ENCODE results near the gene IFT57. TPM values are rescaled to one million over a fixed set of nuclear protein-coding genes. Genes with fewer than 3 reads are reported as not detected.

Gene IFT57
- total RNA-seq, 1 donor from 2014 or later, result 17.6 TPM

DNA sequence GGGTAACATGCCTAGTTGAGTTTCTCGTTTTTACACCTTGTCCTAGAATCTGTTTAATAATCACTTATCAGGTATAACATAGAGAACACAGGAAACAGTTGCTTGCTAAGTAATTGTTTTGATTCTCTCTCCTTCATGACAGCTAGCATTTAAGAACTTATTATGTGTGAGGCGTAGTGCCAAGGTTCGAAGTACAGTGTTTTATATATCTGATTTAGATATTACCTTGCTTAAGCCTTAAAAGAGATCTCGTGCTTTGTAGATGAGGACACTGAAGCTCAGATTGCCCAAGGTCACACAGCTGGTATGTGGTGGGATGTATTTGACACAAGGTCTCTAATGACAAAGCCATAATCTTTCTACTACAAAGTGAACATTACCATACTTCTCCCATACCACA lies 29.0 kb upstream of the IFT57 start:
- Histone ChIP-seq H3K27me3 (ENCODE audit: control insufficient read depth, insufficient read depth, low read length) (no peaks in the 10 kb centered on the region), H3K4me3 (ENCODE audit: low read depth, low read length) (no peak overlapping the region), H3K36me3 (ENCODE audit: control insufficient read depth, insufficient read depth, low read length) (no peaks in the 10 kb centered on the region)
- TF ChIP-seq, protein P1, sequence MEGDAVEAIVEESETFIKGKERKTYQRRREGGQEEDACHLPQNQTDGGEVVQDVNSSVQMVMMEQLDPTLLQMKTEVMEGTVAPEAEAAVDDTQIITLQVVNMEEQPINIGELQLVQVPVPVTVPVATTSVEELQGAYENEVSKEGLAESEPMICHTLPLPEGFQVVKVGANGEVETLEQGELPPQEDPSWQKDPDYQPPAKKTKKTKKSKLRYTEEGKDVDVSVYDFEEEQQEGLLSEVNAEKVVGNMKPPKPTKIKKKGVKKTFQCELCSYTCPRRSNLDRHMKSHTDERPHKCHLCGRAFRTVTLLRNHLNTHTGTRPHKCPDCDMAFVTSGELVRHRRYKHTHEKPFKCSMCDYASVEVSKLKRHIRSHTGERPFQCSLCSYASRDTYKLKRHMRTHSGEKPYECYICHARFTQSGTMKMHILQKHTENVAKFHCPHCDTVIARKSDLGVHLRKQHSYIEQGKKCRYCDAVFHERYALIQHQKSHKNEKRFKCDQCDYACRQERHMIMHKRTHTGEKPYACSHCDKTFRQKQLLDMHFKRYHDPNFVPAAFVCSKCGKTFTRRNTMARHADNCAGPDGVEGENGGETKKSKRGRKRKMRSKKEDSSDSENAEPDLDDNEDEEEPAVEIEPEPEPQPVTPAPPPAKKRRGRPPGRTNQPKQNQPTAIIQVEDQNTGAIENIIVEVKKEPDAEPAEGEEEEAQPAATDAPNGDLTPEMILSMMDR (IDR thresholded peaks at IDR 0.05; ENCODE audit: insufficient read depth, low read length, severe bottlenecking), result no peak
- FAIRE-seq (no peak), DNase-seq (ENCODE audit: low read depth) (no peak)

- no peak for FAIRE-seq
- no peaks in the 10 kb centered on the region for H3K36me3 ChIP-seq (ENCODE audit: control insufficient read depth, insufficient read depth, low read length)
- TF ChIP-seq, protein P1 (IDR thresholded peaks at IDR 0.05; ENCODE audit: insufficient read depth, low read length, severe bottlenecking), result no peak
- H3K27me3 ChIP-seq (ENCODE audit: control insufficient read depth, insufficient read depth, low read length), result no peaks in the 10 kb centered on the region
- no peak for DNase-seq (ENCODE audit: low read depth)
- H3K4me3 ChIP-seq (ENCODE audit: low read depth, low read length), result no peak overlapping the region
Measured at GRCh38 chr3:108250626-108251025, 28.4 kb upstream of the IFT57 start.

- DNase-seq (ENCODE audit: low read depth), result no peak
- no peak for FAIRE-seq
- TF ChIP-seq, protein P1 (IDR thresholded peaks at IDR 0.05; ENCODE audit: insufficient read depth, low read length, severe bottlenecking), result no peak
- Histone ChIP-seq H3K36me3 (ENCODE audit: control insufficient read depth, insufficient read depth, low read length) (no peaks in the 10 kb centered on the region), H3K4me3 (ENCODE audit: low read depth, low read length) (no peak overlapping the region), H3K27me3 (ENCODE audit: control insufficient read depth, insufficient read depth, low read length) (no peaks in the 10 kb centered on the region)
Measured at GRCh38 chr3:108243243-108243642, 21.0 kb upstream of the IFT57 start.

DNA sequence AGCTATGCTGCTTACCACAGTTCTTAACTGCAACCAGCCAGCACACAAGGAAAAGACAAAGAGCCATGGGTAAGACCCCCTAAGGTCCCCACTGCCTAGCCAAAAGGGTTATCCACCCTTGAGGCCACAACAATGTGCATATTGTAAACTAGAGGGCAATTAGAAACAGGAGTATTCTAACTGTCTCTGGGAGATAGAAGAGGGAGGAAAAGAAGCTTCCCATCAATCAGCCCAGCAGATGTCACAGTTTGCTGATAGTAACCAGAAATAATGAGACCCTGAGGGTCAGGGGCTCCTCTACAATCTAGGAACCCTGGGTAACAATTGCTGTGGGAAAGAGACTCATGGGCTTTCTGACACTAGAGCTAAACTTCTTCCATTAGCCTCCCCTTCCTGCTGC lies 20.6 kb upstream of the IFT57 start:
- TF ChIP-seq, protein P1 (IDR thresholded peaks at IDR 0.05; ENCODE audit: insufficient read depth, low read length, severe bottlenecking), result no peak
- no peak for FAIRE-seq

DNA sequence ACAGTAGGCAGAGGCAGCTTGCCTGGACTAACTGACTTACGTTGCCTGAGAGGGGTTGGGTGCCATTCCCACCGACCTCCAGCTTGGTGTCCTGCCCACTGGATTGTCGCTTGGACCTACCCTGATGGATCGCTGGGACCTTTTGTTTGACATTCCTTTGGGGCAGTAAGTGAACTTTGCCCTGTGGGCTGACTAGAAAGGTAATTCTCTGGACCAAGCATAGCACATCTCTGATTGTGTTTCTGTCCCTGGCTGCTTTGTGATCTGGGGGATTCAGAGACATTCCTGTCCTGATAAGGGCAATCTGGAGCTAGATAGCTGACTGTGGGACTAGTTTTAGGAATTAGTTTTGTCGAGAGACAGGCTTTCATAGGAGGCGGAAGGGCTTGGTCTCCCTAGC lies 19.5 kb upstream of the IFT57 start:
- TF ChIP-seq, protein P1 (IDR thresholded peaks at IDR 0.05; ENCODE audit: insufficient read depth, low read length, severe bottlenecking), result no peak
- H3K36me3 ChIP-seq (ENCODE audit: control insufficient read depth, insufficient read depth, low read length), result no peaks in the 10 kb centered on the region
- no peak overlapping the region for H3K4me3 ChIP-seq (ENCODE audit: low read depth, low read length)
- DNase-seq (ENCODE audit: low read depth) (no peak), FAIRE-seq (no peak)
- no peaks in the 10 kb centered on the region for H3K27me3 ChIP-seq (ENCODE audit: control insufficient read depth, insufficient read depth, low read length)

More for the DNA sequence above, 20.6 kb upstream of the IFT57 start:
- Histone ChIP-seq H3K36me3 (ENCODE audit: control insufficient read depth, insufficient read depth, low read length) (no peaks in the 10 kb centered on the region), H3K27me3 (ENCODE audit: control insufficient read depth, insufficient read depth, low read length) (no peaks in the 10 kb centered on the region), H3K4me3 (ENCODE audit: low read depth, low read length) (no peak overlapping the region)
- DNase-seq (ENCODE audit: low read depth), result no peak

- FAIRE-seq, result no peak
- DNase-seq (ENCODE audit: low read depth), result no peak
- no peak overlapping the region for H3K4me3 ChIP-seq (ENCODE audit: low read depth, low read length)
- no peaks in the 10 kb centered on the region for H3K36me3 ChIP-seq (ENCODE audit: control insufficient read depth, insufficient read depth, low read length)
- TF ChIP-seq, protein P1 (IDR thresholded peaks at IDR 0.05; ENCODE audit: insufficient read depth, low read length, severe bottlenecking), result no peak
- no peaks in the 10 kb centered on the region for H3K27me3 ChIP-seq (ENCODE audit: control insufficient read depth, insufficient read depth, low read length)
Measured at GRCh38 chr3:108241146-108241545, 18.9 kb upstream of the IFT57 start.

Measured in bronchial epithelial cell (primary cell).